Ectodermal cell (in vitro differentiated cells): Measurements from ENCODE around the gene PRDM16.

Experiments
- H3K27ac ChIP-seq: 2 replicates; pipeline ENCODE4 v1.7.0; 2013; ENCODE audit warnings: mild to moderate bottlenecking, low read depth, low read length; ENCODE audit not compliant: insufficient read depth, poor library complexity, severe bottlenecking
- H3K27me3 ChIP-seq: 2 replicates; pipeline ENCODE4 v1.7.0; 2013; ENCODE audit warnings: mild to moderate bottlenecking, low read length; ENCODE audit not compliant: insufficient read depth, control insufficient read depth, poor library complexity, severe bottlenecking
- H3K36me3 ChIP-seq: one replicate; pipeline ENCODE4 v1.7.0; 2013; ENCODE audit warnings: low read length; ENCODE audit not compliant: control insufficient read depth, insufficient read depth
- H3K4me1 ChIP-seq: one replicate; pipeline ENCODE4 v1.7.0; 2013; ENCODE audit warnings: low read length; ENCODE audit not compliant: control insufficient read depth, insufficient read depth
- H3K4me3 ChIP-seq: 2 replicates; pipeline ENCODE4 v1.7.0; 2013; ENCODE audit warnings: low read depth, low read length, control low read depth; ENCODE audit not compliant: insufficient read depth
- H3K9me3 ChIP-seq: 2 replicates; pipeline ENCODE4 v1.7.0; 2013; ENCODE audit warnings: mild to moderate bottlenecking, low read length, moderate library complexity; ENCODE audit not compliant: control insufficient read depth
- WGBS, 2 experiments: methylation state at CpG; one replicate each; pipeline ENCODE4 v1.1.7; 2013; ENCODE audit warnings: missing lambda C conversion rate in 2 of 2; 5-methylcytosine and 5-hydroxymethylcytosine counted together

Gene PRDM16

GRCh38 chr1:3455670-3456448 is 386.9 kb downstream of the PRDM16 start:
- H3K4me1 ChIP-seq: peaks cover 8% of the 10 kb centered on the region
- 91 to 92% methylated on average over 18 of the region's 18 CpGs for WGBS, 2 experiments
- H3K9me3 ChIP-seq: no peaks in the 10 kb centered on the region
- no peak overlapping the region for H3K4me3 ChIP-seq
- H3K36me3 ChIP-seq: no peaks in the 10 kb centered on the region
- no peak overlapping the region for H3K27ac ChIP-seq
- H3K27me3 ChIP-seq: peaks cover 6% of the 10 kb centered on the region

GRCh38 chr1:3456449-3456963 is 387.5 kb downstream of the PRDM16 start:
- H3K4me3 ChIP-seq: no peak overlapping the region
- no peaks in the 10 kb centered on the region for H3K9me3 ChIP-seq
- peaks cover 8% of the 10 kb centered on the region for H3K4me1 ChIP-seq
- H3K27ac ChIP-seq: no peak overlapping the region
- 94% methylated on average over 12 of the region's 12 CpGs for WGBS, 2 experiments
- no peaks in the 10 kb centered on the region for H3K36me3 ChIP-seq
- peaks cover 6% of the 10 kb centered on the region for H3K27me3 ChIP-seq

DNA sequence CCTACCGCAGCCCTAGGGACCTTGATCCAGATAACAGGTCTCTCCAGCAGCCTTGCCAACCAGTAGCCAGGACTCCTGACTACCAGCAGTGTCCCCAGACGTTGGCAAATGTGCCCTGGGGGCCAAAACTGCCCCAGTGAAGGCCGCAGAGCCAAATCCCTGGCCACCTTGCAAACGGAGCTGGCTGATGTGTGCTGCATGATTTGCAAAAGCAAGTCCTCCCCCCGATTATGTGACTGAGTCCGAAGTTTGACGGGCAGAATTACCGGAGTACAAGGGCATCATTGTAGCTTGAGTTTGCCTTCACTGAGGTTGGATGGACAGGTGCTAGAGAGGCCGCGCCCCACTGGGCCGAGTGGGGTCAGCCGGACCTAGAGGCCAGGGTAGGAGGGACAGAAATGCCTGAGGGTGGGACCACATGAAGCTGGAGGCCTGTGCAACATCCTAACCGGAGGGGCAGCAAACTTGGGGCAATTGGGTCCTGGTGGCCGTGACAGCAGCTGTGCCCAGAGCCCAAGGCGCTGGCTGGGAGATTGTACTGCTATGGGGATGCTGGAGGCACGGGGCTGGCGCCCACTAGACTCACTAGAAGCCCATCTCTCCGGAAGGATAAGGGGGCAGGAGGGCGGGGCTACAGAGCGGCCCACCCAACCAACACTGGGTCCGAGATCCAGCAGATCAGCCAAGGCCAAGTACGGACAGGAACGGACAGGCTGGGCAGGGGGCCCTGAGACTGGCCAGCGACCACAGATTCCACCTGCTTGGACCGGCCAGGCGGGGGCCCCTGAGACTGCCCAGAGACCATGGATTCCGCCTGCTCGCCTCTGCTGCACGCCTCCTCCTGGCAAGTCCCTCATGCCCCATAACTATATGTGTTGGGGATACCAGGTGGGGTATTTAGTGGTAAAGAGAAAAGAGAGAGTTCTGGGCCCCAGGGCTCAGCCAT is 388.2 kb downstream of the PRDM16 start:
- no peaks in the 10 kb centered on the region for H3K9me3 ChIP-seq
- H3K4me1 ChIP-seq: peaks cover 8% of the 10 kb centered on the region
- no peaks in the 10 kb centered on the region for H3K36me3 ChIP-seq
- H3K4me3 ChIP-seq: no peak overlapping the region
- 89% methylated on average over 29 of the region's 29 CpGs for WGBS, 2 experiments
- H3K27me3 ChIP-seq: peaks cover 6% of the 10 kb centered on the region
- H3K27ac ChIP-seq: no peak overlapping the region

GRCh38 chr1:3457910-3458883 is 389.2 kb downstream of the PRDM16 start:
- WGBS, 2 experiments: 80% methylated on average over 17 to 18 of the region's 18 CpGs
- H3K27ac ChIP-seq: no peak overlapping the region

DNA sequence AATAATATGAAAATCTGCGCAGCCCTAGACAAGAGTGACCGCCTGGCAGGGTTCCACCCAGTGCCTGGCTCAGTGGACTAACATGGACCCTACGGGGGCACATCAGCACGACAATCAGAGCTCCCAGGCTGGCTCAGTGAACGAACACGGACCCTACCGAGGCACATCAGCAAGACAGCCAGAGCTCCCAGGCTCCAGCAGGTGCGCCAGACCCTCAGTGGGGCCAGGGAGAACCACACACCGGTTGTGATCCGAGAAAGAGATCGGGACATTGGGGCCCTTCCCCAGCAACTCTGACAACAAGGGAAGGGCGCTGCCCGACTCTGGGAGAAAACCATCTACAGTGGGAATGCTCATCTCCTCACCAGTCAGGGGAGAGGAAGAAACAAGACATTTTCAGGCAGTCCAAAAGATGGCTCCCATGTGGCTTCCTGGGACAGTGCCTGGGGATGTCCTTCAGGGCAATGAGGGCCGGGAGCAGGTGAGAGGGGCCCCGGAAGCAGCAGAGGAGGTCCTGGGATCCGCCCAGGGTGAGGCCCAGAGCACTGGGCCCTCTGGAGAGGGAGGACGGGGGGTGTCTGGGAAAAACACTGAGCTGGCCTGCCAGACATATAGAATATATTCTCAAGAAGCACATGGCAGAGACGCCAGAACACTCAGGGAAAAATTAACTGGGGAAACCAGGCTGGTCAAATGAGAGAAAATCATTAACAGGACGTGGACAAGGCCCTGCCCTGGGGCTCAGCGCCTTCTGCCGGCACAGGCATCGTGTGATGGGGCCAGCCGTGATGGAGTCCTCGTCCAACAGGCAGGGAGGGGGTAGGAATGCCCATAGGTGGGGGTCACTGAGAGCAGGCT is 390.3 kb downstream of the PRDM16 start:
- Histone ChIP-seq H3K27ac (no peak overlapping the region), H3K36me3 (no peaks in the 10 kb centered on the region), H3K4me1 (no peaks in the 10 kb centered on the region), H3K27me3 (no peaks in the 10 kb centered on the region), H3K9me3 (no peaks in the 10 kb centered on the region), H3K4me3 (no peak overlapping the region)
- 90 to 91% methylated on average over 24 of the region's 24 CpGs for WGBS, 2 experiments

More at GRCh38 chr1:3457910-3458883, 389.2 kb downstream of the PRDM16 start:
- peaks cover 8% of the 10 kb centered on the region for H3K4me1 ChIP-seq
- no peaks in the 10 kb centered on the region for H3K9me3 ChIP-seq
- H3K36me3 ChIP-seq: no peaks in the 10 kb centered on the region
- peaks cover 6% of the 10 kb centered on the region for H3K27me3 ChIP-seq
- no peak overlapping the region for H3K4me3 ChIP-seq

GRCh38 chr1:3459940-3460671 is 391.1 kb downstream of the PRDM16 start:
- Histone ChIP-seq H3K36me3 (no peaks in the 10 kb centered on the region), H3K4me3 (no peak overlapping the region), H3K4me1 (no peaks in the 10 kb centered on the region), H3K9me3 (no peaks in the 10 kb centered on the region), H3K27me3 (no peaks in the 10 kb centered on the region), H3K27ac (no peak overlapping the region)
- WGBS, 2 experiments: 91% methylated on average over 23 of the region's 23 CpGs

GRCh38 chr1:3460672-3461131 is 391.7 kb downstream of the PRDM16 start:
- no peaks in the 10 kb centered on the region for H3K4me1 ChIP-seq
- H3K36me3 ChIP-seq: no peaks in the 10 kb centered on the region
- H3K27me3 ChIP-seq: no peaks in the 10 kb centered on the region
- H3K27ac ChIP-seq: no peak overlapping the region
- WGBS, 2 experiments: 82 to 86% methylated on average over 14 of the region's 14 CpGs
- H3K4me3 ChIP-seq: no peak overlapping the region
- no peaks in the 10 kb centered on the region for H3K9me3 ChIP-seq

- H3K9me3 ChIP-seq: no peaks in the 10 kb centered on the region
Measured at GRCh38 chr1:3461238-3461933, 392.4 kb downstream of the PRDM16 start.

More at GRCh38 chr1:3461238-3461933, 392.4 kb downstream of the PRDM16 start:
- H3K36me3 ChIP-seq: no peaks in the 10 kb centered on the region
- no peaks in the 10 kb centered on the region for H3K4me1 ChIP-seq
- no peak overlapping the region for H3K4me3 ChIP-seq
- 95 to 96% methylated on average over 30 of the region's 30 CpGs for whole genome bisulfite sequencing, 2 experiments
- no peak overlapping the region for H3K27ac ChIP-seq
- H3K27me3 ChIP-seq: no peaks in the 10 kb centered on the region
